SW480 (cell line): Measurements from ENCODE around the gene DOK7.

ENCODE experiments used
- DNase-seq: peaks from one replicate; pipeline ENCODE4 v3.0.0-alpha.2; 2016; ENCODE audit warnings: low spot score

DOK7 gene

GRCh38 chr4:3427706-3428446 lies 35.2 kb upstream of the DOK7 start:
- DNase-seq = no peak

DNA sequence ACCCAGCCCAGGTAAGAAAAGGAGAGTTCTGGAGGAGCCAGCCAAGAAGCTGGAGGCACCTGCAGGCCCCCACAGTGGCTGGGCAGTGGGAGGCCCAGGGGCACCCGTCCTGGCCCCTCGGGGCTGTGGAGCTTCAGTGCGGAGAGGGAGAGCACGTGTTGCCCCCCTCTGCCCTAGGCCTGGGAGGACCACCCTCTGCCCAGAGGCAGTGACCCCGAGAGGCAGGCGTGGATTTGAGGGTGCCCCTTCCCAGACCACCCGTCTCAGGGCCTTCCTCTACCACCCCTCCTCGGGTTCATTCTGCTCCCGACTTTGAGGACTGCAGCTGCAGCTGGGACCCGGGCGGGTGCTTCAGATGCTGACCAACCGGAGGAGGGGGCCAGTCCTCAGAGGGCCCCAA lies 33.5 kb upstream of the DOK7 start:
- no peak for DNase-seq

DNA sequence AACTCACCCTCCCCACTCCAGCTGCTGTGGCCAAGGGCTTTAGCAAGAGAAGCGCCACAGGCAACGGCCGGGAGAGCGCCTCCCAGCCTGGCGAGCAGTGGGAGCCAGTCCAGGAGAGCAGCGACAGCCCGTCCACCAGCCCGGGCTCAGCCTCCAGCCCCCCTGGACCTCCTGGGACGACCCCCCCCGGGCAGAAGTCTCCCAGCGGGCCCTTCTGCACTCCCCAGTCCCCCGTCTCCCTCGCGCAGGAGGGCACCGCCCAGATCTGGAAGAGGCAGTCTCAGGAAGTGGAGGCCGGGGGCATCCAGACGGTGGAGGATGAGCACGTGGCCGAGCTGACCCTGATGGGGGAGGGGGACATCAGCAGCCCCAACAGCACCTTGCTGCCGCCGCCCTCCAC lies 32.6 kb upstream of the DOK7 start:
- DNase-seq = no peak

GRCh38 chr4:3431446-3431993 lies 31.6 kb upstream of the DOK7 start:
- DNase-seq = no peak

- DNase-seq = no peak
These were observed 30.7 kb upstream of the DOK7 start for GRCh38 chr4:3432381-3432790.

- no peak for DNase-seq
These were observed 29.8 kb upstream of the DOK7 start for GRCh38 chr4:3433138-3433869.

GRCh38 chr4:3434881-3435685 lies 28.0 kb upstream of the DOK7 start:
- DNase-seq = no peak

- DNase-seq = no peak
These were observed 27.5 kb upstream of the DOK7 start for GRCh38 chr4:3435686-3435956.

- no peak for DNase-seq
These were observed 26.9 kb upstream of the DOK7 start for GRCh38 chr4:3436048-3436797.

DNA sequence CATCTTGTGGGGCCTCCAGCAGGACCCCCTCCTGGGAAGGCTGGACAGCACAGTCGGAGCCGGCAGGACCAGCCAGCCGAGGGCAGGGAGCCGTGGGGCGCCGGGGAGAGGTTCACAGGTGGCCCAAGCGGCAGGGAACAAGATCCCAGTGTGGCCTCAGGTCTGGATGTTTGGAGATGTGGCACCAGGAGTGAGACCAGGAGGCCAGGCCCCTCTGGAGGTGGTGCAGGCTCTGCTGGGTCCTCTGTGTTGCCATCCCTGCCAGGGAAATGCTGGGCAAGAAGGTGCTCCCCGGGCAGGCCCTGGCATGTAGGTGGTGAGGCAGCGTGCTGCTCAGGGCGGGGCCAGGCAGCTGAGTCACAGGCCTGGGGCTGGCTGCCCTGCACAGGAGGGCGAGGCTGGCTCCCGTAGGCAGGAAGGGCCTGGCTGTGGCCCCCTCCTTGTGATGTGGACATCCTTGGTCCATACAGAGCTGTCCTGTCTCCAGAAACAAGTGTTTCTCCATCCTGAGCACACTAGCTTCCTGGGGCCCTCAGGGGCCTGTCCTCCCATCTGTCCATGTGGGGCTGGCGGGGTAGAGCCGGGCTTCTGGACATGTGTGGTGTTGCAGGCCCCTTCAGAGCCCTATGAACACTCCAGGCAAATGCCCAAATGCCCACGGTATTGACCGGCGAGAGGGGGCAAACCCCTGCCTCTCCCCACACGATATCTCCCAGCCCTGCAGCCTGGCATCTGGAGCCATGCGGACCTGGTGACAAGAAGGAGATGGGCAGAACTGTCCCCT lies 26.1 kb upstream of the DOK7 start:
- peak; percentile 84 for DNase-seq

DNA sequence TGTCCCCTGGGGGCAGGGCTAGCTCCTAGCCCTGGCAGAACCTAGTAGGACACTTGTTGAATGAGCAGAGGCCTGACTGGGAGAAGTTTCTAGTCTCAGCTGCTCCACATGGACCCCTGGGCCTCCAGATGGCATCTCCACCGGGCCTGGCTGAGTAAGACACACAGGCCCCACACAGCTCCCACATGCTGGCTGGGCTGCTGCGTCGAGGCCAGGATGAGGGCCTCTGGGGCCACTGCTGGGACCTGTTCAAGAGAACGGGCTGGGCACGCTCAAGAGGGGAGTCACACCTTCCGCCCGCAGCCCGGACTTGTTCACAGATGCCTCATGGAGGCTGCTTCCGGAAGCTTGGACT lies 25.5 kb upstream of the DOK7 start:
- no peak for DNase-seq

- DNase-seq = no peak
These were observed 24.9 kb upstream of the DOK7 start for GRCh38 chr4:3437998-3438846.

DNA sequence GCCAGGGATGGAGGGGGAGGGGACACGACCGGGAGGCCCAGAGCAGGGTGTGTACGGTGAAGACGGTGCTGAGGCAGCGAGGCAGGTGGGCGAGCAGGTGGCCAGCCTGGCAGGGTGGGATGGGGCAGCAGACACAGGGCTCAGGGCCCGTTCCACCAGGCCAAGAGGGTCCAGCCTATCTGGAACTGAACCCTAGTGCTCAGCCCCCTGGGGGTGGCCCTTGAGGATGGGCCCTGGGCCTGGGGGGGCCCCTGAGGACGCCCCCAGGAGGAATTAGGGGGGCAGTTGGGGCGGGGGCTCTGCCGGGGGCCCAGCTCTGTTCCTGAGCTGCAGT lies 24.3 kb upstream of the DOK7 start:
- no peak for DNase-seq

DNA sequence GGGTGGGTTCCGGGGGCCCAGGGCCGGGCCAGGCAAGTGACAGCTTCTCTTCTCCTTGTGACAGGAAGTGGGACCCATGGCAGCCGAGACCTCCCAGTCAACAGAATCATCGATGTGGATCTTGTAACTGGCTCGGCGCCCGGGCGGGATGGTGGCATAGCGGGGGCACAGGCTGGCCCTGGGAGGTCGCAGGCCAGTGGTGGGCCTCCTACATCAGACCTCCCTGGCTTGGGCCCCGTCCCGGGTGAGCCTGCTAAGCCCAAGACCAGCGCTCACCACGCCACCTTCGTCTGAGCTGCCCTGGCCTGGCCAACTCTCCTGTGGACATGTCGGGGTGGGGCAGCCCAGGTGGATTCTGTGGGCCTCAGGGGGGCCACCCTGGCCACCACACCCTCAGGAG lies 23.7 kb upstream of the DOK7 start:
- DNase-seq = no peak

DNA sequence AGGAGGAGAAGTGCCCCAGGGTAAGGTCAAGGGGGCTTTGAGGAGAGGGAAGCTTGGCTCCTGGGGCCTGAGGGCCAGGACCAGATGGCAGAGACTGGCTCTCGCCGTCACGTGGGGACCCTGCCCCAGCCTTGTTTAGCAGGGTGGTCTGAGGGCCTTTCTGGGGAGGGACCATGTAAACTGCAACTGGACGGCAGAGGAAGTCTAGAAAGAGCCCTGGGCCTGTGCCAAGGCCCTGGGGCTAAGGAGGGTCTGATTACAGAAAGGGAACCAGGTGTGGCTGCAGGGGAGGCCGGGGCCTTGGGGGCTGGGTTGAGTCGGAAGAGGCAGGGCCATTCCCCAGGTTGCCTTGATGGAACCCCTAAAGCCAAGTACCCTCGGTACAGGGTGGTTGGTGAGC lies 23.1 kb upstream of the DOK7 start:
- DNase-seq = no peak

DNA sequence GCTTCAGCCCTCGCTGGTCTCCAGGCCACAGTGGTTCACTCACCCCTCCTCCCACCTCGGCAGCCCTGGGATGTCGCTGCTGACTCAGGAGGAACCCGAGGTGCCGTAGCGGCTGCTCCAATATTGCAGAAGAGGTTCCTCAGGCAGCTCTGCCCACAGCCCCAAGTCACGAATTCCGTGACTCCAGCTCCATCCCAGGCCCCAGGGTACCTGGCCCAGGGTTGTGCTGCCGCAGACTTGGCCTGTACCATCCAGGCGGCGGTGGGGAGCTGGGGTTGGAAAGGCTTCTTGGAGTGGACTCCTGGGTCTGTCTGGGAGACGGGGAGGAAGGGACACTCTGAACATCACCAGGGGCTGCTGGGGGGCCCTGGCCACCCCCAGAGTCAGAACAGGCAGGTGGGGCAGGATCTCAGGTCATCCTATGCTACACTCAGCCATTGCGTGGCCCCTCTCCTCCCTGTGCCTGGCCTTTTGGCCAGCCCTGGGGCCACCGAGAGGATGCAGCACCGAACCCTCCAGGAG lies 22.1 kb upstream of the DOK7 start:
- DNase-seq = no peak

DNA sequence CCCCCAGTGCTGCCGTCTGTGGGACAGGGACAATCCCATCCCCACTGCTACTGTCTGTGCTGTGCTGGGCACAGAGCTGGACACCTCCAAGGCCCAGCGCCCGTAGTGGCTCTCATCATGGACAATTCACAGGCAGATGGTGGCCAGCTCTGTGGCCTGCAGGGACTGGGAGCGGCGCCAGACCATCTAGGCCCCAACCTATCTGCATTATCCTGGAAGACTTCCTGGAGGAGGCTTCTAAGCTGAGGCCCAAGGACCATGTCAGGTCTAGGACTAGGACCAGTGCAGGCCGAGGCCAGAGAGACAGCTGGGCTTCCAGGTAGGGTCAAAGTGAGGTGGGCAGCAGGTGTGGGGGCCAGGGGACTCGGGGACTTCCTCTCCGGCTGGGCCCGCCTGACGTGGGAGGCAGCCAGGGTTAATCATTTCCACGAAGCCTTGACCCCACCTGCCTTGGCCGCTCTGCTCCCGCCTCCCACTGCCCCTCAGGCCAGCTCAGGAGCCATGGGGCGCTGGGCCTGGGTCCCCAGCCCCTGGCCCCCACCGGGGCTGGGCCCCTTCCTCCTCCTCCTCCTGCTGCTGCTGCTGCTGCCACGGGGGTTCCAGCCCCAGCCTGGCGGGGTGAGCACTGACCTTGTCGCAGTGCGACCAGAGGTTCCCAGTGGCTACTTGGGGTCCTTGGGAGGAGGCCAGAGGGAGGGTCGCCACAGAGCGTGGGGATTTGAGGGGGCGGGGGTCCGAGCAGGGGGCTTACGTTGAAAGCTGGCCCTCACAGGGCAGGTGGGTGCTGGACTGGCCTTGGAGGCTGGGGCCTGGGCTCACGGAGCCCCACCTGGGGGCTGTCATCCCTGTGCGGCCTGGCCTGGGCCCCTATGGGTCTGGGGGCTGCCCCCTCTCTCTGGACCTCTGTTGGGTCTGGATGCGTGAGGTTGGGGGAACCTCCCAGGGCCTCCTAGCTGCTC lies 21.3 kb upstream of the DOK7 start, which contains the start of gene HGFAC:
Gene HGFAC, plus strand, starts transcription at position 468 of the 959 bp plus-strand sequence. Its CDS starts 34 bp downstream, at position 502.
- no peak for DNase-seq

DNA sequence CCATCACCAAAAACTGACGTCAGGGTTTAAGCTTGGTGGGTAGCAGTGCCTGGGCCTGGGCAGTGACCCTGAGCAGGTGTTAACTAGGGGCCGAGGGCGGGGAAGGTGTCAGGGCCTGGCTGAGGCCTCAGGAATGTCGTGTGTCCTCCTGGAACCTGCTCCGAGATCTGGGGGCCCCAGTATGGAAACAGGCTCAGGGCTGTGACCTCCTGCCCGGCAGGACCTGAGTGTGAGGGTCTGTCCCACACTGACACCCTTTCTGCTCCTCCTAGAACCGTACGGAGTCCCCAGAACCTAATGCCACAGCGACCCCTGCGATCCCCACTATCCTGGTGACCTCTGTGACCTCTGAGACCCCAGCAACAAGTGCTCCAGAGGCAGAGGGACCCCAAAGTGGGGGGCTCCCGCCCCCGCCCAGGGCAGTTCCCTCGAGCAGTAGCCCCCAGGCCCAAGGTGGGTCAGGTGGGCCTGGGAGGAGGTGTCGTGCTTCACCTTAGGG lies 20.6 kb upstream of the DOK7 start:
- DNase-seq = no peak
